HUDEP-2 (cell line): ENCODE results near the gene CXCL16.

ENCODE experiments used
- DNase-seq, 76 experiments: peaks; one replicate each; lab custom pipeline; 2025; ENCODE audit not compliant: unreplicated experiment in 76 of 76; lab: John Stamatoyannopoulos, UW

Gene CXCL16, protein sequence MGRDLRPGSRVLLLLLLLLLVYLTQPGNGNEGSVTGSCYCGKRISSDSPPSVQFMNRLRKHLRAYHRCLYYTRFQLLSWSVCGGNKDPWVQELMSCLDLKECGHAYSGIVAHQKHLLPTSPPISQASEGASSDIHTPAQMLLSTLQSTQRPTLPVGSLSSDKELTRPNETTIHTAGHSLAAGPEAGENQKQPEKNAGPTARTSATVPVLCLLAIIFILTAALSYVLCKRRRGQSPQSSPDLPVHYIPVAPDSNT

DNA sequence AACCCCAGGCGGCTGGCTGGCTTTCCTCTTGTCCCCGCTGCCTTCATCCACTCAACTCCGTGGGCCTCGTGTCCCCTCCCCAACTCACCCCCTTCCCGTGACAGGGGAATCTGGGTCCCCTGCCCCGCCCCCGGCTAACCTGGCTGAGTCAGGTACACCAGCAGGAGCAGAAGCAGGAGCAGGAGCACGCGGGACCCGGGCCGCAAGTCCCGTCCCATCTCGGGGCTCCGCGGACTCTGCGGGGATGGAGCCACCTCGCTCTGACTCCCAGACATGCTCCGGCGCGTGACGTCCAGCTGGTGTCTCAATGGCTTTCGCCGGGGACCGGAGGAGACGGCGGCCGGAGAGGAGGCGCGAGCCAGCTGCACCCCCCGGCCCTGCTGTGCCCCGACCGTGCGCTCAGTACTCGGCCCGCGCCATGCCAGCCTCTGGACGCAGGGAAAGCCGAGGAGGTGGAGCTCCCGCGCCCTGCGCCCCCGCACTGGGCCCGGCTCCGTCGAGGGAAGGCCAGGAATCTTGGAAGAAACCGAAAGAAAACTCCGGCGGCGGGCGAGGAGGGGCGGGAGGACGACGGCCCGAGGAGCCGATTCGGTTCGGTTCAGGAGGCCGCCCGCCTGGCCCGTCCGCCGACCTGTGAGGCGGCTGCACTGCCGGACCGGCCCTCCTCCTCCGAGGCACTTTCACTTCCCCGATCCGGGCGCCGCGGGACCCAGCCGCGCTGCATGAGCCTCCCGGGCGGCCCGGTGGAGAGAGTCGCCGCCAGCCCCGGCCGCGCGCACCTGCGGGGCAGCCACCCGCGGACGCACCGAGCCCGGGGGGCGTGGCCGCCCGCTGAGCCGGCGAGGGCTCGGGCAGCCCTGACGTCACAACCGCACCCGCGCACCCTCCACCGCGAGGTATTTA, at the start of gene CXCL16, which contains the start of gene ZMYND15:
CXCL16 (minus strand) TSS at position 807 of the 903 bp plus-strand sequence; CDS start at position 218, 589 bp downstream.
ZMYND15 (plus strand) TSS at position 712 of the 903 bp plus-strand sequence. CDS start 716 bp downstream, outside the sequence.
- DNase-seq: no peak

DNA sequence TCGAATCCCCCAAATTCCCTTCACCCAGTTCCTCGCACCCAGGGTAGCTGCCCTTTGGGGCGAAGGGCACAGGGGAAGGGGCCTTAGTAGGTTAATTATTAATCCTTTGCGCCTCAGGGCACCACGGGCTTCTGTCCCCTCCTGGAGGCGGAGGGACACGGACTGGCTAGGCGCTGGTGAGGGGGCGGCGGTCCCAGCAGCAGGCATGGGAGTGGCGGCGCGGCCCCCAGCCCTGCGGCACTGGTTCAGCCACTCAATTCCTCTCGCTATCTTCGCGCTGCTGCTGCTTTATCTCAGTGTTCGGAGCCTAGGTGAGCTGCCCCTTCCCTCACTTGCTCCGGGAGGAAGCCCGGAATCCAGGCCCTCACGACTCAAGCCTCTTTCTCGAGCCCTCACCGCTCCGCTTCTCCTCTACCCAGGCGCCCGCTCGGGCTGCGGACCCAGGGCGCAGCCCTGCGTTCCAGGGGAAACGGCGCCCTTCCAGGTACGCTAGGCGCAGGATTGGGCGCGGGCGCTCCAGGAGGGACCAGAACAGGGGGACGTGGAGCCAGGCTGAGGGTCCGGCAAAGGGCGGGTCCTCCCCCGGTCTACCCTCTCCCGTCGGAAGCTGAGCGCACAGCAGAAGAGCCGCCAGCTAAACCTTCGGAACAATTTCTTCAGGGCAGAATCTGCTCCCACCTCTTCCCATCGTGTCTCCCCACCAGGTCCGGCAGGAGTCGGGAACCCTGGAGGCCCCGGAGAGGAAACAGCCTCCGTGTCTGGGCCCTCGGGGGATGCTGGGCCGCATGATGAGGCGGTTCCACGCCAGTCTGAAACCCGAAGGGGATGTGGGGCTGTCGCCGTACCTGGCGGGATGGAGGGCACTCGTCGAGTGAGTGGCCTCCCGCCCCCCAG, 49.3 kb upstream of the CXCL16 start, which contains the start of gene GLTPD2:
GLTPD2 (plus strand) TSS at position 158 of the 894 bp plus-strand sequence; CDS start at position 206, 48 bp downstream.
- no peak for DNase-seq

DNA sequence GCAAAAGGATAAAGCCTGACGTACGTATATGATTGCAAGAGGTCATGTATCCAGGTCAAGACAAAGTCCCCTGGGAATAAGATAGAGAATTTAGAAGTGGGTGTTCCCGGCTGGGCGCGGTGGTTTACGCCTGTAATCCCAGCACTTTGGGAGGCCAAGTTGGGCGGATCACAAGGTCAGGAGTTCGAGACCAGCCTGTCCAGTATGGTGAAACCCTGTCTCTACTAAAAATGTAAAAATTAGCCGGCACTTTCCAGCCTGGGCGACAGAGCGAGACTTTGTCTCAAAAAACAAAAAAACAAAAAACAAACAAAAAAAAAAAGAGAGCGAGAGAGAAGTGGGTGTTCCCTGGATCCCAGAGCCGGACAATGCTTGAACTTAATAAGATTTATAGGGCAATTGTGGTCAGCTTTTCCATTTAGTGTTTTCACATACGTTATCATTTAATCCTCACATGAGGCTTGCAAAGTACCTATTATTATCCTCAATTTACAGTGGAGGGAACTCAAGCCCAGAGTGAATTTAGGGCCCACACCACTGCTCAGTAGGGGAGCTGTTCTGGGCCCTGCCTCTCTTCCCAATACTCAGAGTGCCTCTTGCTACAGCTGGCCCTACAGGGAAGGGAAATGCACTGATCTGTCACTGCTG, 48.6 kb upstream of the CXCL16 start:
- no peak for DNase-seq

DNA sequence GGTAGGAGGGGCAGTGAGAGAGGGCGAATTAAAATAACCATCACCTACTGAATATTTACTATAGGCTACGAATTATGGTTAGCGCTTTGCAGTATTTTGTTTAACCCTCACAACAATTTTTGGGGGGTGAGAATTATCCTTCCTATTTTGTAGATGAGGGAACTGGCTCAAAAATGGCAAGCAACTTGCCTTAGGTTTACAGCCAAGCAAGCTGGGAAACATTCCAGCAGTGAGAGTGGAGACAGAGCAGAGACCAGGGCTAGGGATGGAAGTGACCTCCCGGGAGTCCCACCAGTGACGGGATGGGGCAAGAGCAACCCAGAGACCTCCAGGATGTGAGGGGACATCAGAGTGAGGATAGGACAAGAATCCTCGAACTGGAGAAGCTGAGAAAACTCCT, 46.8 kb upstream of the CXCL16 start:
- no peak for DNase-seq

DNA sequence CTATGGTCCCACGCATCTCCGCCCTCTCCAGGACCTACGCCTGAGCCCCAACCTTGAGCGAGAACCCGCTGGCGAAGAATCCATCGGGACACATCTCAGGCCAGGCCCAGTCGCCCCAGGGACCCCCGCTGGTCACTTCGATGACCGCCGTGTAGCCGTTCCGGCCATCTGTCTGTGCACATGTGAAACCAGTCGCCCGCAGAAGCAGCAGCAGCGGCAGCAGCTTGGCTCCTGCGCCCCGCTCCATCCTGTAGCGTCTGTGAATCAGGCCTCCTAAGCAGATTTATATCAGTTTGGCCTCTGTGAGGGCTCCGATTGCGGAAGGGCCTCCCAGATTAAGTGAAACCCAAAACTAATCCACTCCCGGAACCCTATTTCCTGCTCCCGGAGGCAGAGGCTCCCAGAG, 46.4 kb upstream of the CXCL16 start, which contains the start of gene VMO1:
VMO1 (minus strand) TSS at position 259 of the 406 bp plus-strand sequence; CDS start at position 247, 12 bp downstream.
- DNase-seq: no peak

DNA sequence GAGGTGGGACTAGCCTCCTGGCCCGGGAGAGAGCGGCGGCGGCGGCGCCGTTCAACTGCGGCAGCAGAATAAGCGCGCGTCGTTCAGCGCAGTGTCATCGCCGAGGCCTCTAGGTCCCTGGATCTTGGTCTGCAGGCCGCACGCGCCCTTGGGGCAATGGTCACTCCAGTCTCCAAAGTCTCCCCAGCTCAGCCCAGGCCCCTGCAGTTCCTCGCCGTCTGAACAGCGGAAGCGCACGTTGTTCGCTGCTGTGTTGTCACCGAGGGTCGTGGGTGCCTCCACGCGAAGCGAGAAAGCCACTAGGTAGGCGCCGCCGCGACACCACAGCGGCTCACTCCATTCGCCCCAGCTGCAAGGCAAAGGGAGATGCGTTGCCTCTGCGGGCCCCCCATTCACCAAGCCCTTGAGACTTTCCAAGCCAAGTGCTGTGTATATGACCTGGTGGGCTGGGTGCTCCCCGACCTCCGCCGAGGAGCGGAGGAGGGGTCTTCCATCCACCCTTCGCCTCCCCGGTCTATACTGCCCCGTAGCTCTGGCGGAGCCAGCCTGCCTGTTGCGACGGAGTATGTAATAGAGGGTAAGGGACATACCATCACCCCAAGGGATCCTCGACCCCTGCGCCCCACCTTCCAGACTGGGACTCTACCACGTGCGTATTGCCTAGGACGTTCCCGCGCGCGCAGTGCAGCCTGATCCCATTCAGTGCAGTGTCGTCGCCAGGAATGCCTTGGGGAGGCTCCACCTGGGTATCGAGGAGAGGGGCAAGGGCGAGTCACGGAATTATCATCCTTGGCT, 45.8 kb upstream of the CXCL16 start:
- no peak for DNase-seq

DNA sequence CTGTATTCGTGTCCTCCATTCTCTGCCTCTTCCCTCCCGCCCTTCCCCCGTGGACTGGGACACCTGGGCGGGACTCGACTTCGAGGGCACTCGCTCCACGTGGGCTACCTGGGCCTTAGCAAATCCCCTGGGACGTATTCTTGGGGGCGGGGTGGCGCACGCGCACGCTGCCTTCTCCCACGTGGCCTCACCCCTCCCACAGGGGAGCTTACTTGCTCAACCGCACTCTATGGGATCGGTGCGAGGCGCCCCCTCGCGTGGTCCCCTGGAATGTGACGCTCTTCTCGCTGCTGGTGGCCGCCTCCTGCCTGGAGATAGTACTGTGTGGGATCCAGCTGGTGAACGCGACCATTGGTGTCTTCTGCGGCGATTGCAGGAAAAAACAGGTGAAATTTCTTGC, 42.9 kb upstream of the CXCL16 start:
- DNase-seq: no peak

DNA sequence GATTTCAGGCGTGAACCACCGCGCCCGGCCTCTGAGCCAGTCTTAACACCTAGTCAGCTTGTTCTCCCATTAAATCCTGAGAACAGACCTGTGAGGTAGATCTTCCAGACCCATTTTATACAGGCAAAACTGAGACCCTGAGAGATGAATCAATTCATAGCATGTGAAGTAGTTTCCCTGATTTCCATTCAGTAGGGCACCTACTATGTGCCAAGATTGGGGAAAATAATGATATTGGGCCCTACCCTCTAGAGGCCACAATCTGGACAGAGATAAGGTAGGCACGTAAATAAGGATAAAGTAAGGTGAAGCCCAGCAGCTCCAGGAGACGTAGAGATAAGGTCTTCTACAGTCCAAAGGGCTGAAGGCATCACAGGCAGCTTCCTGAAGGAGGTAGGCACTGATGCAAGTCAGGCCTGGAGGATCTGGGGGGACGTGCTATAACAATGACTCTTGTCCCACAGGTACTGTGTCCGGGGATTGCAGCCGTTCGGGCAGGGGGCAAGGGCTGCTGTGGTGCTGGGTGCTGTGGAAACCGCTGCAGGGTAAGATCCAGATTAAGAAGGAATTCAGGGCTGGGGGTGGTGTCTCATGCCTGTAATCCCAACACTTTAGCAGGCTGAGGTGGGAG, 40.7 kb upstream of the CXCL16 start:
- DNase-seq: no peak

DNA sequence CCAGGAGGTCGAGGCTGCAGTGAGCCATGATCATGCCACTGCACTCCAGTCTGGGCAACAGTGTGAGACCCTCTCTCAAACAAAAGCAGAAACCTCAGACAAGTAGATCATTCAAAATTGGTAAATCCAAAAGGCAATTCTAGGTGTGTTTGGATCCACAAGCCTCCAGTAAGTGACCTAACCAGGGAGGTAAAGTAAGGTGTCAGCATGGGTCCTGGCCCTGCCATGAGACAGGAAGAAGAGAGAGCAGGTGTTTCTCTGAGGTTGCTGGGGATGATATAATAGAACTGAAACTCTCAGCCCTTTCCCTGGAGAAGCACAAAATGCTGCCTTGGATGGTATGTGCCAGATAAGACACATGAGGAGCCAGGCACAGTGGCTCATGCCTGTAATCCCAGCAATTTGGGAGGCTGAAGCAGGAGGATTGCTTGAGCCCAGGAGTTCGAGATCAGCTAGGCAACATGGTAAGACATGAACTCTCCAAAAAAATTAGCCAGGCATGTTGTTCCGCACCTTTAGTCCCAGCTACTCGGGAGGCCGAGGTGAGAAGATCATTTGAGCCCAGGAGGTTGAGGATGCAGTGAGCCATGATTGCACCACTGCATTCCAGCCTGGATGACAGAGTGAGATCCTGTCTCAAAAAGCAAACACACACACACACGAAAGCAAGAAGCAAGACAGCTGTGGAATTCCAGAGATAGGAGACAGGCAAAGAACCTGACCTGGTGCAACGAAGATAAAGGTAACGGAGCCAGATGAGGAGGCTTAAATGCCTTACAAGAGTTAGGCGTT, 38.4 kb upstream of the CXCL16 start:
- no peak for DNase-seq

DNA sequence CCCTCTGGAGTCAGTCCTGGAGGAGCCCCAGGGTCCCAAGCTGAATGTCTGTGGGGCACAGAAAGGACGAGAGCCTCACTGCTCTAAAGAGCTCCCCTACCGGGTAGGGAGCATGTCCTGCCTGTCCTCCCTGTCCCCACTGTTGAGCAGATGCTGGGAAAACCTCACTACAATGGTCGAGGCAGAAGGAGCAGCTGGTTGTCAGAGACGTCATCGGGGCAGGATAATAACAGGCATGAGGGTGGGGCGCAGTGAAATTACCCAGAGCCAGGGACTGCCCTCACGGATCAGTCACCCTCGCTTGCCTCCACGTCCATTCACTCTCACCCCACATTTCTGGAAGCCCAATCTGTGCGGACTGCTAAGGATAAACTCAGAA, 32.5 kb upstream of the CXCL16 start:
- DNase-seq: no peak

DNA sequence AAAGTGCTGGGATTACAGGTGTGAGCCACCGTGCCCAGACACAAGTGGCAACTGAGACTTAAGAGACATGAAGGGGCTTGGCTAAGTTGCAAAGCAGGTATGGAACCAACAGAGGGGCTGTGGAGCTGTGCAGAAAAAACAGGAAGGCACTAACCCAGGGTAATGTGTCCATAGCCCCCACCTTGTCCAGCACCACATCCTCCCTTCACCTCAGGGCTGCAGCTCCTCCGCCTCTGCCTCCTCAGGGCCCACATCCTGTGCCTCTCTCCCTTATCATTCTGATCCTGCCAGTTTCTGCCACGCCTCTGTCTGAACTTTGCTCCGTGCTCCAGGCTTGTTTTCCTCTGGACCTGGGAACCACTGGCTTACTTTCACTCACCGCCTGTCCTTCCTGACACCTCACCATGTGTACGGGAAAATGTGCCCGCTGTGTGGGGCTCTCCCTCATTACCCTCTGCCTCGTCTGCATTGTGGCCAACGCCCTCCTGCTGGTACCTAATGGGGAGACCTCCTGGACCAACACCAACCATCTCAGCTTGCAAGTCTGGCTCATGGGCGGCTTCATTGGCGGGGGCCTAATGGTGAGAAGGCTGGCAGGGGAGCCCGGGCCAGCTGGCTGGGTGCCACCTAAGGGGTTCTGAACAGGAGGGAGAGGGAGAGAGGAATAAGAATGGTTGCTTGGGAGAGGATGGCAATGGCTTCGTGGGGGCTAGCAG, 31.9 kb upstream of the CXCL16 start, which contains the start of gene TM4SF5:
TM4SF5 (plus strand) TSS at position 368 of the 716 bp plus-strand sequence; CDS start at position 405, 37 bp downstream.
- DNase-seq: no peak

DNA sequence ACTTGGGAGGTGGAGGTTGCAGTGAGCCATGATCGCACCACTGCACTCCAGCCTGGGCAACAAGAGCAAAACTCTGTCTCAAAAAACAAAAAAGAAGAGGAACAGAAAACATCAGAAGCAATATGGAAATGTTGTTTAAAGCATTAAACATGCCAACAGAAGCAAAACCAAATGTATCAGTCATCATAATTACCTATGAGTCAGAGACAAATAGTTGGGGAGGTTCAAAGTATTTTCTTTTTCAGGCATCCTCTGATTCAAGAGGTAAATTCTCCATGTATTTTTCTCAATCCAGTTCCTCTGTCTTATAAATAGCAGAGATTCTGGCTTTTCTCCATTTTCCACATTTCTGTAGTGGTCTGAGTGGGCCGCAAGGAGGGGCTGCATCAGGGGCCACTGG, 29.9 kb upstream of the CXCL16 start:
- DNase-seq: no peak

DNA sequence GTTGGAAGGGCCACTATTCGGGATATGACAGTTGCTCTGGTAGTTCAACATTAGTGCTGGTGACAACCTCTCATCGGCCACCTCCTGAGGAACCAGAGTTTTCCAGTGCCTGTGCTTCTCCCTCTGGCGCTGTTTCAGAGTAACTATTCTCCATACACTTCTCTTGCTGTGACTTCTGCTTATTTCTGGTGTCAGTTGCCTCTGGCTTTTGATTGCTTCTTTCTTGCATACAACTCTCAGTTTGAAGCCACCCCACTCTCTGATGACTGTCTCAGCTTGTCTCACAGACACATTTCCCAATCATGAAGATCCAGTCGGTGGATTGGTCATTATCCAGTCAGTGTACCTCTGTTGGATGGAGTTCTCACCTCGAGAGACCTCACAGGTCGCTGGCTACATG, 28.6 kb upstream of the CXCL16 start:
- no peak for DNase-seq

DNA sequence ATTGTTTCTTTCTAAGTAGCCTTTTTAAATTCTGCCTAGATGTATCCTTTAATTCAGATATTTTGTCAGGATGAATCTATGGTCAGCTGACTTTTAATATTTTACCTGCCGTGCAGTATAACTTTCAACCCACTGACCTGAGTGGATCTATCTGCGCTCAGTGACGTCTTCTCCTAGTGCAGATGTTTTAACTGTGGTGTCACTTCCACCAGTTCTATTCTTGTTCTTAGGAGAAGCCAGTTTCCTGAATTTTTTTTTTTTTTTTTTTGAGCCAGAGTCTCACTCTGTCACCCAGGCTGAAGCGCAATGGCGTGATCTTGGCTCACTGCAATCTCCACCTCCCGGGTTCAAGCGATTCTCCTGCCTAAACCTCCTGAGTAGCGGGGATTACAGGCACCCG, 27.0 kb upstream of the CXCL16 start:
- DNase-seq: no peak

DNA sequence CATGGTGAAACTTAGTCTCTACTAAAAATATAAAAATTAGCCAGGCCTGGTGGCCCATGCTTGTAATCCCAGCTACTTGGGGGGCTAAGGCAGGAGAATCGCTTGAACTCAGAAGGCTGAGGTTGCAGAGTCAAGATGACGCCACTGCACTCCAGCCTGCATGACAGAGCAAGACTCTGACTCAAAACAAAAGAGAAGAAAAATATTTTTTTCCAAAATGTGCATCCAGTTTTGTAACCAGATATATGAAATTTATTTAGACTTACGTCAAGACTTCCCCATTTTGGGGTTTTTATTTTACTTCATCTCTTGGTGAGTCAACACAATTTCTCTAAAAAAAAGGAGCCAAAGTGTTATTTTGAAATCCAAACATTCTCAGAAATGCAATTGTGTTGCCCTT, 26.5 kb upstream of the CXCL16 start:
- DNase-seq: no peak

DNA sequence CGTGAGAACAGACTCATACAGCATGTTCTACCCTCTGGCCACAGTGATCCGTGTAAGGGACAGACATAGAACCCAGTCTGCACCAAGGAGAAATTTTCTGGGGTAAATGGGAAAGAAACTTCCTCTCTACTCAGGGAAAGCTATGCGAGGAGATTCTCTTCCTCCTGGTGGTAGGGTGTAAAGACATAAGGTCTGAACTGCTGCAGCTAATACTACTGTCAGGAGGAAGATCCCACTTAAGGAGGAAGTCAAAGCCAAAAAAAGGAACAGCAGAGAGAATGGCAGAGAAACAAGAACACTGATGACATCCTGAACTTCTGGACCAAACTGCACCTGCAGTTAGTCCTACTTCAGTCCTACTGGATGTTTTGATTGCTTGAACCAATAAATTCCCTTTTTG, 24.9 kb upstream of the CXCL16 start:
- DNase-seq: no peak

DNA sequence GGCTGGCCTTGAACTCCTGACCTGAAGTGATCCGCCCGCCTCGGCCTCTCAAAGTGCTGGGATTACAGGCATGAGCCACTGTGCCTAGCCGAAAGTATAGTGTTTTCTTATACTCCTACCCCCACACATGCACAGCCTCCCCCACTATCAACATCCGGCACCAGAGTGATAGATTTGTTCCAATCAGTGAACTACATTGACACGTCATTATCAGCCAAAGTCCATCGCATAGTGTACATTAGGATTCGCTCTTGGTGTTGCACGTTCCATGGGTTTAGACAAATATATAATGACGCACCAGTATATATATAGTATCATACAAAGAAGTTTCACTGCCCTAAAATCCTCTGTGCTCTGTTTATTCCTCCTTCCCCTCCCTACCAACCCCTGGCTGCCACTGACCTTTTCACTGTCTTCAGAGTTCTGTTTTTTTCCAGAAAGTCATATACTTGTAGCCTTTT, 20.1 kb upstream of the CXCL16 start:
- no peak for DNase-seq
